ENCODE results near the gene SYP. TPM values are rescaled to one million over a fixed set of nuclear protein-coding genes. Genes with fewer than 3 reads are reported as not detected.
"Not testable (repeated sequence)": the region's sequence is repeated elsewhere in the genome, so short reads cannot be mapped to it uniquely, and the experiment has no call there.

Gene SYP
- total RNA-seq, 1 donor from 2014 or later: 1.8 TPM

- TF ChIP-seq CTCF (IDR thresholded peaks at IDR 0.05; ENCODE audit: unreplicated experiment): no peak
- Mint-ChIP-seq H3K4me3 (ENCODE audit: unreplicated experiment) (no peak overlapping the region), H3K9me3 (ENCODE audit: unreplicated experiment) (no peaks in the 10 kb centered on the region), H3K4me1 (ENCODE audit: unreplicated experiment) (no peaks in the 10 kb centered on the region), H3K36me3 (ENCODE audit: low read depth, unreplicated experiment) (peaks cover 23% of the 10 kb centered on the region), H3K27ac (ENCODE audit: unreplicated experiment) (no peak overlapping the region), H3K27me3 (ENCODE audit: unreplicated experiment) (peaks cover 2% of the 10 kb centered on the region)
- DNase-seq (ENCODE audit: low spot score): no peak
These were observed 25.3 kb downstream of the SYP start for GRCh38 chrX:49174723-49175122.

- H3K27ac Mint-ChIP-seq (ENCODE audit: unreplicated experiment); DNase-seq (ENCODE audit: low spot score); H3K9me3 Mint-ChIP-seq (ENCODE audit: unreplicated experiment); H3K27me3 Mint-ChIP-seq (ENCODE audit: unreplicated experiment); H3K4me1 Mint-ChIP-seq (ENCODE audit: unreplicated experiment): not testable (repeated sequence)
- peaks cover 16% of the 10 kb centered on the region for H3K36me3 Mint-ChIP-seq (ENCODE audit: low read depth, unreplicated experiment)
- H3K4me3 Mint-ChIP-seq (ENCODE audit: unreplicated experiment): peak overlapping the region; percentile 37
These were observed 26.4 kb downstream of the SYP start for GRCh38 chrX:49173544-49173943.

- H3K36me3 Mint-ChIP-seq (ENCODE audit: low read depth, unreplicated experiment): peaks cover 16% of the 10 kb centered on the region
- DNase-seq (ENCODE audit: low spot score): no peak
- no peaks in the 10 kb centered on the region for H3K9me3 Mint-ChIP-seq (ENCODE audit: unreplicated experiment)
- peaks cover 4% of the 10 kb centered on the region for H3K27me3 Mint-ChIP-seq (ENCODE audit: unreplicated experiment)
- no peak overlapping the region for H3K27ac Mint-ChIP-seq (ENCODE audit: unreplicated experiment)
- peaks cover 6% of the 10 kb centered on the region for H3K4me1 Mint-ChIP-seq (ENCODE audit: unreplicated experiment)
- no peak for TF ChIP-seq CTCF (IDR thresholded peaks at IDR 0.05; ENCODE audit: unreplicated experiment)
- peak overlapping the region; percentile 69 for H3K4me3 Mint-ChIP-seq (ENCODE audit: unreplicated experiment)
These were observed 27.7 kb downstream of the SYP start for GRCh38 chrX:49172280-49172780.

GRCh38 chrX:49171752-49172279, 28.2 kb downstream of the SYP start, which contains the start of gene PLP2:
PLP2 (plus strand) TSS chrX:49171898; CDS start chrX:49172001, 103 bp downstream.
- peaks cover 7% of the 10 kb centered on the region for H3K4me1 Mint-ChIP-seq (ENCODE audit: unreplicated experiment)
- H3K36me3 Mint-ChIP-seq (ENCODE audit: low read depth, unreplicated experiment): peaks cover 16% of the 10 kb centered on the region
- peaks cover 5% of the 10 kb centered on the region for H3K27me3 Mint-ChIP-seq (ENCODE audit: unreplicated experiment)
- DNase-seq (ENCODE audit: low spot score): no peak
- no peak within 1 kb of the TSS for H3K27ac Mint-ChIP-seq (ENCODE audit: unreplicated experiment)
- peak within 1 kb of the TSS; percentile 69 for H3K4me3 Mint-ChIP-seq (ENCODE audit: unreplicated experiment)
- no peak for TF ChIP-seq CTCF (IDR thresholded peaks at IDR 0.05; ENCODE audit: unreplicated experiment)
- no peaks in the 10 kb centered on the region for H3K9me3 Mint-ChIP-seq (ENCODE audit: unreplicated experiment)

GRCh38 chrX:49167740-49168108, 32.3 kb downstream of the SYP start:
- Mint-ChIP-seq H3K4me3 (ENCODE audit: unreplicated experiment) (no peak overlapping the region), H3K9me3 (ENCODE audit: unreplicated experiment) (no peaks in the 10 kb centered on the region), H3K36me3 (ENCODE audit: low read depth, unreplicated experiment) (no peaks in the 10 kb centered on the region), H3K27me3 (ENCODE audit: unreplicated experiment) (peaks cover 9% of the 10 kb centered on the region), H3K27ac (ENCODE audit: unreplicated experiment) (no peak overlapping the region), H3K4me1 (ENCODE audit: unreplicated experiment) (peaks cover 16% of the 10 kb centered on the region)
- DNase-seq (ENCODE audit: low spot score): no peak
- no peak for TF ChIP-seq CTCF (IDR thresholded peaks at IDR 0.05; ENCODE audit: unreplicated experiment)

All from endothelial cell (in vitro differentiated cells).